ENCODE measurements around the gene ASF1A. TPM values are rescaled to one million over a fixed set of nuclear protein-coding genes. Genes with fewer than 3 reads are reported as not detected.

The ASF1A gene
- total and polyA plus RNA-seq, 2 of the 13 experiments (the other 11 are each of a cell fraction or from before 2014, with no cell fraction given), result 14.5 to 49.9 TPM

- intact Hi-C loops (cut with micrococcal nuclease; ENCODE audit: unreplicated experiment), result no loop called here
- FAIRE-seq (no peak), ATAC-seq (peak; percentile 67), DNase-seq (ENCODE audit: low spot score) (no peak)
- no peaks in the 10 kb centered on the region for H3K36me3 ChIP-seq (replicated peaks in 1 of 2; ENCODE audit: control insufficient read depth in 1 of 2, insufficient read depth in 2 of 2, low read length in 2 of 2)
- no TSS peak for BruUV-seq (replicated peaks)
- H3K27ac ChIP-seq (ENCODE audit: extremely low read length, insufficient read depth, low read length), result no peak overlapping the region
- no peak overlapping the region for H3K9ac ChIP-seq (ENCODE audit: insufficient read depth, low read depth, low read length)
- no peak overlapping the region for H3K4me3 ChIP-seq (replicated peaks in 1 of 3; ENCODE audit: insufficient read depth in 1 of 3, low read depth in 2 of 3, low read length in 3 of 3)
- no peaks in the 10 kb centered on the region for H3K27me3 ChIP-seq (ENCODE audit: control insufficient read depth in 1 of 2, insufficient read depth in 2 of 2, low read length in 2 of 2)
- H3K9me3 ChIP-seq (ENCODE audit: low read length), result peaks cover 15% of the 10 kb centered on the region
- H3K4me1 ChIP-seq (ENCODE audit: insufficient read depth, low read length), result peaks cover 12% of the 10 kb centered on the region
- H3K4me2 ChIP-seq (ENCODE audit: low read depth, low read length), result no peak overlapping the region
- in situ Hi-C loops (cut with HindIII; ENCODE audit: extremely low pct_ligation_motif_present, low pct_unique_long_range_greater_than_20kb), result no loop called here
- H4K20me1 ChIP-seq (ENCODE audit: insufficient read depth, low read length), result no peaks in the 10 kb centered on the region
- H2AFZ ChIP-seq (ENCODE audit: low read length), result no peak overlapping the region
- no peak for TF ChIP-seq CREB1 (IDR thresholded peaks at IDR 0.05)
- no peak for TF ChIP-seq CREB1 (CRISPR knock-in tag; IDR thresholded peaks at IDR 0.05)
- no peak for TF ChIP-seq PCBP1 (IDR thresholded peaks at IDR 0.05; ENCODE audit: borderline replicate concordance, low read depth, low read length)
- TF ChIP-seq HOXA7 (CRISPR knock-in tag; IDR thresholded peaks at IDR 0.05), result no peak
- TF ChIP-seq, protein P1, sequence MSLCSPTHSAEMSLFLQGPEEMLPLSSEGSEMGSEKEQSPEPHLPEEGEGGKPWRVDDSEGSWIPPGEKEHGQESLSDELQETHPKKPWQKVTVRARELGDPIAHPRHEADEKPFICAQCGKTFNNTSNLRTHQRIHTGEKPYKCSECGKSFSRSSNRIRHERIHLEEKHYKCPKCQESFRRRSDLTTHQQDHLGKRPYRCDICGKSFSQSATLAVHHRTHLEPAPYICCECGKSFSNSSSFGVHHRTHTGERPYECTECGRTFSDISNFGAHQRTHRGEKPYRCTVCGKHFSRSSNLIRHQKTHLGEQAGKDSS (CRISPR knock-in tag; IDR thresholded peaks at IDR 0.05; ENCODE audit: borderline replicate concordance, low read depth), result no peak
- TF ChIP-seq ZHX1 (CRISPR knock-in tag; IDR thresholded peaks at IDR 0.05; ENCODE audit: low read depth), result no peak
- no peak for TF ChIP-seq TIGD3 (CRISPR knock-in tag; IDR thresholded peaks at IDR 0.05; ENCODE audit: borderline replicate concordance)
- TF ChIP-seq NKX3-1 (CRISPR knock-in tag; IDR thresholded peaks at IDR 0.05), result no peak
- 95% methylated on average over 2 of the region's 2 CpGs for WGBS (ENCODE audit: low lambda C conversion rate)
- peaks cover 4% of the 10 kb centered on the region for H3K79me2 ChIP-seq (ENCODE audit: insufficient read depth, low read length)
- ChIA-PET POLR2A (no interaction called here), CTCF (ENCODE audit: low intra/inter-chr PET ratio, low total read pairs) (no interaction called here)
These were observed 46.8 kb downstream of the ASF1A start for GRCh38 chr6:118940770-118941169.
